Measurements from ENCODE around the gene BBS7. TPM values are rescaled to one million over a fixed set of nuclear protein-coding genes. Genes with fewer than 3 reads are reported as not detected.

Gene BBS7
- total RNA-seq, 1 experiment from 2014 or later: 20.3 TPM

- no peak overlapping the region for H2AFZ ChIP-seq
- no peaks in the 10 kb centered on the region for H3K9me3 ChIP-seq (ENCODE audit: insufficient read depth, low read depth)
- intact Hi-C loops (cut with micrococcal nuclease; ENCODE audit: unreplicated experiment): no loop called here
- ChIA-PET POLR2A (ENCODE audit: unreplicated experiment) (interaction anchor here (0.5 to 0.7 kb wide), 2 partner anchors 15 to 138 kb away, joined by 3 to 4 read pairs; no protein-coding TSS in a partner anchor), CTCF (no interaction called here)
- no peak overlapping the region for H3K4me2 ChIP-seq
- H3K9me2 ChIP-seq (ENCODE audit: insufficient read depth): no peaks in the 10 kb centered on the region
- H3K27me3 ChIP-seq (ENCODE audit: insufficient read depth, low read depth): no peaks in the 10 kb centered on the region
- no peaks in the 10 kb centered on the region for H4K20me1 ChIP-seq (ENCODE audit: insufficient read depth)
- H3K27ac ChIP-seq: no peak overlapping the region
- peaks cover 7% of the 10 kb centered on the region; the same call in 1 of the 2 replicates for H3K36me3 ChIP-seq (ENCODE audit: low read depth)
- no TSS peak for BruUV-seq (replicated peaks)
- no peaks in the 10 kb centered on the region for H3K79me2 ChIP-seq (ENCODE audit: low read depth)
- no peaks in the 10 kb centered on the region; the same call in 1 of the 2 replicates for H3F3A ChIP-seq (ENCODE audit: insufficient read depth, low read depth)
- no peak for TF ChIP-seq EZH2 (IDR thresholded peaks at IDR 0.05; ENCODE audit: low read depth)
- no peak for TF ChIP-seq CTCF (conservative IDR thresholded peaks at IDR 0.05)
- no peak for DNase-seq
- no peak overlapping the region for H3K4me3 ChIP-seq
- peaks cover 9% of the 10 kb centered on the region for H3K4me1 ChIP-seq (replicated peaks; ENCODE audit: insufficient read depth)
These were observed 40.8 kb downstream of the BBS7 start for GRCh38 chr4:121829511-121829910.

GRCh38 chr4:121827853-121828252 lies 42.4 kb downstream of the BBS7 start:
- Histone ChIP-seq H3K27ac (no peak overlapping the region), H3K4me1 (replicated peaks; ENCODE audit: insufficient read depth) (peaks cover 9% of the 10 kb centered on the region), H3F3A (ENCODE audit: insufficient read depth, low read depth) (no peaks in the 10 kb centered on the region; the same call in 1 of the 2 replicates), H3K27me3 (ENCODE audit: insufficient read depth, low read depth) (no peaks in the 10 kb centered on the region), H3K36me3 (ENCODE audit: low read depth) (peaks cover 4% of the 10 kb centered on the region; the same call in 1 of the 2 replicates), H3K9me2 (ENCODE audit: insufficient read depth) (no peaks in the 10 kb centered on the region), H4K20me1 (ENCODE audit: insufficient read depth) (no peaks in the 10 kb centered on the region), H3K4me2 (no peak overlapping the region), H2AFZ (no peak overlapping the region), H3K79me2 (ENCODE audit: low read depth) (peaks cover 8% of the 10 kb centered on the region), H3K4me3 (no peak overlapping the region), H3K9me3 (ENCODE audit: insufficient read depth, low read depth) (no peaks in the 10 kb centered on the region)
- CTCF ChIA-PET: interaction anchor here (0.6 kb wide), 1 partner anchor 280 kb away, joined by 3 read pairs; no protein-coding TSS in a partner anchor
- intact Hi-C loops (cut with micrococcal nuclease; ENCODE audit: unreplicated experiment): no loop called here
- DNase-seq: no peak
- no TSS peak for BruUV-seq (replicated peaks)
- POLR2A ChIA-PET (ENCODE audit: unreplicated experiment): interaction anchor here (0.6 kb wide), 2 partner anchors 41 to 91 kb away, joined by 5 to 8 read pairs; no protein-coding TSS in a partner anchor
- TF ChIP-seq EZH2 (IDR thresholded peaks at IDR 0.05; ENCODE audit: low read depth) (no peak), CTCF (conservative IDR thresholded peaks at IDR 0.05) (no peak)

- Histone ChIP-seq H3K79me2 (ENCODE audit: low read depth) (peaks cover 37% of the 10 kb centered on the region), H3K36me3 (ENCODE audit: low read depth) (peaks cover 20% of the 10 kb centered on the region), H3K27ac (no peak overlapping the region), H3K4me2 (no peak overlapping the region), H3K27me3 (ENCODE audit: insufficient read depth, low read depth) (no peaks in the 10 kb centered on the region), H4K20me1 (ENCODE audit: insufficient read depth) (peaks cover 3% of the 10 kb centered on the region; the same call in 1 of the 2 replicates), H3K9me3 (ENCODE audit: insufficient read depth, low read depth) (no peaks in the 10 kb centered on the region), H3K4me3 (no peak overlapping the region), H3K9me2 (ENCODE audit: insufficient read depth) (no peaks in the 10 kb centered on the region), H3F3A (ENCODE audit: insufficient read depth, low read depth) (peaks cover 7% of the 10 kb centered on the region), H3K4me1 (replicated peaks; ENCODE audit: insufficient read depth) (peaks cover 27% of the 10 kb centered on the region), H2AFZ (no peak overlapping the region)
- intact Hi-C loops (cut with micrococcal nuclease; ENCODE audit: unreplicated experiment): no loop called here
- no TSS peak for BruUV-seq (replicated peaks)
- TF ChIP-seq EZH2 (IDR thresholded peaks at IDR 0.05; ENCODE audit: low read depth): no peak
- no peak for TF ChIP-seq CTCF (conservative IDR thresholded peaks at IDR 0.05)
- POLR2A ChIA-PET (ENCODE audit: unreplicated experiment): no interaction called here
- CTCF ChIA-PET: interaction anchor here (1.1 kb wide), 1 partner anchor 87 kb away, joined by 17 read pairs; no protein-coding TSS in a partner anchor
- DNase-seq: no peak
These were observed 45.3 kb downstream of the BBS7 start for GRCh38 chr4:121824950-121825349.

Data from PC-9 (cell line).